Natural killer cell (primary cell): ENCODE data around the gene ACAN. TPM values are rescaled to one million over a fixed set of nuclear protein-coding genes. Genes with fewer than 3 reads are reported as not detected.

ENCODE experiments used
- ATAC-seq, 3 donors: fragments of 150-1000 bp in 2 of 3; fragments of 200-7000 bp in 1 of 3; cut with Tn5 transposase; 1 replicate in 1 of 3; 2 replicates in 2 of 3; pipeline ENCODE4 v1.10.0; 2021; ENCODE audit warnings: mild to moderate bottlenecking in 2 of 3, moderate library complexity in 2 of 3
- DNase-seq, 2 donors: peaks; one replicate each; pipeline versions ENCODE4 v3.0.0 to v3.0.0-alpha.2; 2013 to 2021; ENCODE audit warnings: mixed read lengths in 1 of 2
- H3K27ac ChIP-seq: one replicate; pipeline ENCODE4 v1.5.1; 2013; ENCODE audit warnings: mild to moderate bottlenecking, low read length
- H3K27me3 ChIP-seq: one replicate; pipeline ENCODE4 v1.6.1; 2013; ENCODE audit warnings: low read length; ENCODE audit not compliant: control insufficient read depth, insufficient read depth
- H3K36me3 ChIP-seq: one replicate; pipeline ENCODE4 v1.6.1; 2013; ENCODE audit warnings: low read length; ENCODE audit not compliant: control insufficient read depth, insufficient read depth
- H3K4me1 ChIP-seq: one replicate; pipeline ENCODE4 v1.6.1; 2013; ENCODE audit warnings: low read length; ENCODE audit not compliant: control insufficient read depth, insufficient read depth
- H3K4me3 ChIP-seq: one replicate; pipeline ENCODE4 v1.5.1; 2013; ENCODE audit warnings: low read length
- H3K9me3 ChIP-seq: one replicate; pipeline ENCODE4 v1.6.1; 2013; ENCODE audit warnings: low read length; ENCODE audit not compliant: control insufficient read depth, insufficient read depth
- H3K27ac Mint-ChIP-seq, 2 donors: one replicate each; pipeline ENCODE4 v1.8.0; 2022; ENCODE audit warnings: mild to moderate bottlenecking in 2 of 2, mixed read lengths in 2 of 2, moderate library complexity in 1 of 2
- H3K27me3 Mint-ChIP-seq, 2 donors: one replicate each; pipeline ENCODE4 v1.8.0; 2022; ENCODE audit warnings: low read depth in 2 of 2, mixed read lengths in 2 of 2
- H3K36me3 Mint-ChIP-seq: one replicate; pipeline ENCODE4 v1.8.0; 2022; ENCODE audit warnings: mixed read lengths
- H3K4me1 Mint-ChIP-seq, 2 donors: one replicate each; pipeline ENCODE4 v1.8.0; 2022; ENCODE audit warnings: mixed read lengths in 2 of 2
- H3K4me3 Mint-ChIP-seq: one replicate; pipeline ENCODE4 v1.8.0; 2022; ENCODE audit warnings: mild to moderate bottlenecking, moderate library complexity, mixed read lengths
- H3K9me3 Mint-ChIP-seq, 2 donors: one replicate each; pipeline ENCODE4 v1.8.0; 2022; ENCODE audit warnings: mixed read lengths in 2 of 2
- WGBS: methylation state at CpG from one replicate; pipeline ENCODE4 v1.1.7; 2013; ENCODE audit warnings: missing lambda C conversion rate; ENCODE audit not compliant: insufficient coverage; 5-methylcytosine and 5-hydroxymethylcytosine counted together
- intact Hi-C: fragments of 100-400 bp; cut with micrococcal nuclease; formaldehyde crosslinking; loops from one replicate; pipeline ENCODE4 v1.14.2; 2022
- total RNA-seq, 4 donors: library from RNA; stranded (reverse); fragments of 120-200 nt in 1 of 4; gene quantifications; one replicate each; pipeline versions ENCODE4 v1.2.3 to v1.2.4, GENCODE V29; 2013 to 2022
- TF ChIP-seq, protein P1 (sequence below): fragments of 200-600 bp; IDR thresholded peaks from one replicate; pipeline ENCODE4 v1.8.0; 2022; ENCODE audit warnings: antibody characterized with exemption

Gene ACAN
- total RNA-seq, 3 donors from 2014 or later (not counting 1 experiment from before 2014, with no cell fraction given): not detected

GRCh38 chr15:88890495-88890894 is 87.3 kb downstream of the ACAN start:
- ATAC-seq (no peak), DNase-seq (no peak)
- Mint-ChIP-seq H3K4me1 (peaks cover 4 to 9% of the 10 kb centered on the region in 2 donors), H3K27me3 (peaks cover 4 to 9% of the 10 kb centered on the region in 2 donors), H3K27ac (no peak overlapping the region), H3K36me3 (no peaks in the 10 kb centered on the region), H3K4me3 (no peak overlapping the region), H3K9me3 (no peaks in the 10 kb centered on the region)
- intact Hi-C loops: no loop called here
- WGBS: 91% methylated on average over 4 of the region's 4 CpGs
- H3K27me3 ChIP-seq: peaks cover 7% of the 10 kb centered on the region
- H3K4me3 ChIP-seq: no peak overlapping the region
- H3K27ac ChIP-seq: no peak overlapping the region
- H3K4me1 ChIP-seq: peaks cover 17% of the 10 kb centered on the region
- TF ChIP-seq, protein P1, sequence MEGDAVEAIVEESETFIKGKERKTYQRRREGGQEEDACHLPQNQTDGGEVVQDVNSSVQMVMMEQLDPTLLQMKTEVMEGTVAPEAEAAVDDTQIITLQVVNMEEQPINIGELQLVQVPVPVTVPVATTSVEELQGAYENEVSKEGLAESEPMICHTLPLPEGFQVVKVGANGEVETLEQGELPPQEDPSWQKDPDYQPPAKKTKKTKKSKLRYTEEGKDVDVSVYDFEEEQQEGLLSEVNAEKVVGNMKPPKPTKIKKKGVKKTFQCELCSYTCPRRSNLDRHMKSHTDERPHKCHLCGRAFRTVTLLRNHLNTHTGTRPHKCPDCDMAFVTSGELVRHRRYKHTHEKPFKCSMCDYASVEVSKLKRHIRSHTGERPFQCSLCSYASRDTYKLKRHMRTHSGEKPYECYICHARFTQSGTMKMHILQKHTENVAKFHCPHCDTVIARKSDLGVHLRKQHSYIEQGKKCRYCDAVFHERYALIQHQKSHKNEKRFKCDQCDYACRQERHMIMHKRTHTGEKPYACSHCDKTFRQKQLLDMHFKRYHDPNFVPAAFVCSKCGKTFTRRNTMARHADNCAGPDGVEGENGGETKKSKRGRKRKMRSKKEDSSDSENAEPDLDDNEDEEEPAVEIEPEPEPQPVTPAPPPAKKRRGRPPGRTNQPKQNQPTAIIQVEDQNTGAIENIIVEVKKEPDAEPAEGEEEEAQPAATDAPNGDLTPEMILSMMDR: no peak
- H3K9me3 ChIP-seq: no peaks in the 10 kb centered on the region
- H3K36me3 ChIP-seq: no peaks in the 10 kb centered on the region

DNA sequence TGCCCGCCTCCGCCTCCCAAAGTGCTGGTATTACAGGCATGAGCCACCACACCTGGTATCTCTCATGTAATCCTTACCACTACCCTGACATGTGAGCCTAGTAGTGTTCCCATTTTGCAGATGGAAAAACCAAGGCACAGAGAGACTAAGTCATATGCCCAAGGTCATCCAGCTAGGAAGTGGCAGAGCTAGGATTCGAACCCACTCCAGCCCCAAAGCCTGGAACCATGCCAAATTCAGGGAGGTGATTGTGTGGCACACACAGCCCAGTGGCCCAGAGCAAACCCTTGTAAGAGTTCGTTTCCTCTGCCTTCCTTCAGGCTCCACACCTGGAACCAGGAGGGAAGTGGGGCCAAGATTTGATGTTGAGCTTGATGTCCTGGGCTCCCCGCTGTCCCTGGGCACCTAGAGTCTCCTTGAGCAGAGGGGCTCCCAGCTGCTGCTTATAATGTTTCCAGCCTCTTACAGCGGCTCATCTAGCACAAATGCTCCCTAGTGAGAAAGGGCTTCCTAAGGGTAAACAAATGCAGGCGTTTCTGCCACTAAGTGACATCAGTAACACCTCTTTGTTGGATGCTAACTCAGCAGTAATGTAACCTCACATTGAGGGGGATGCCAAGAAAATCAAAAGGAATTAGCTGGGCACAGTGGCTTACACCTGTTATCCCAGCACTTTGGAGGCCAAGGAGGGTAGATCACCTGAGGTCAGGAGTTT is 88.5 kb downstream of the ACAN start:
- 90% methylated on average over 7 of the region's 7 CpGs for WGBS
- H3K27me3 ChIP-seq: peaks cover 7% of the 10 kb centered on the region
- no peak overlapping the region for H3K27ac Mint-ChIP-seq
- no peaks in the 10 kb centered on the region for H3K36me3 ChIP-seq
- peaks cover 6 to 11% of the 10 kb centered on the region in 2 donors for H3K4me1 Mint-ChIP-seq
- no peak for DNase-seq
- no peaks in the 10 kb centered on the region for H3K9me3 Mint-ChIP-seq
- ATAC-seq: no peak
- H3K4me3 Mint-ChIP-seq: peak overlapping the region; percentile 40
- H3K4me1 ChIP-seq: peaks cover 20% of the 10 kb centered on the region
- TF ChIP-seq, protein P1: no peak
- no peaks in the 10 kb centered on the region for H3K36me3 Mint-ChIP-seq
- intact Hi-C loops: no loop called here
- H3K27ac ChIP-seq: no peak overlapping the region
- peaks cover 7 to 12% of the 10 kb centered on the region in 2 donors for H3K27me3 Mint-ChIP-seq
- no peaks in the 10 kb centered on the region for H3K9me3 ChIP-seq
- no peak overlapping the region for H3K4me3 ChIP-seq

DNA sequence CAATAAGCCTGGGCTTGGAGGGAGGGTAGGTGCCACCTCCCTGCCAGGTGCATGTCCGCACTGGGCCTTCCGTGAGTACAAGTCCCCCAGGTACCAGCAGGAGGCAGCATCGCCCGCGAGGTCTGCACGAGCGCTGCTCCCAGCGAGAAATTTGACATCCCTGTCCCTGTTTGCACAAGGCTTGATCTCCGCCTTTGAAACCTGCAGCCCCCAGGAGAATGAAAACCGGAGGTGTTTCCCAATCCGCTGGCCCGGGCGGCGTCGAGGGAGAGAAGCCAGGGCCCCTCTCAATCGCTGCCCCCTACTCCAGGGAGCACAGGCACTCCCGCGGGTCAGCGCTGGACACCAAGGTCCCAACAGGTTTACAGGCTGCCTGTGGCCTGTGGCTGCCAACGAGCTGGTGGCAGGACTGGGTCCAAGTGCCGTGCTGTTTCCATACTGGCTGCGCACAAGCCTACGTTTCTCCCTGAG is 91.1 kb downstream of the ACAN start:
- H3K4me3 Mint-ChIP-seq: peak overlapping the region; percentile 71
- Histone ChIP-seq H3K27ac (no peak overlapping the region), H3K36me3 (no peaks in the 10 kb centered on the region), H3K4me3 (peak overlapping the region; percentile 53), H3K27me3 (peaks cover 7% of the 10 kb centered on the region), H3K4me1 (peaks cover 29% of the 10 kb centered on the region), H3K9me3 (no peaks in the 10 kb centered on the region)
- peak; percentile 42 to 92 for DNase-seq
- H3K36me3 Mint-ChIP-seq: no peaks in the 10 kb centered on the region
- intact Hi-C loops: no loop called here
- ATAC-seq: peak; percentile 45 to 72 (median 61)
- TF ChIP-seq, protein P1: peak; percentile 54
- no peak overlapping the region for H3K27ac Mint-ChIP-seq
- 2% methylated on average over 23 of the region's 23 CpGs for WGBS
- no peaks in the 10 kb centered on the region for H3K9me3 Mint-ChIP-seq
- peaks cover 7 to 12% of the 10 kb centered on the region in 2 donors for H3K27me3 Mint-ChIP-seq
- H3K4me1 Mint-ChIP-seq: peaks cover 11% of the 10 kb centered on the region in 2 donors
